Natural killer cell (primary cell): ENCODE data around the gene IL15. TPM values are rescaled to one million over a fixed set of nuclear protein-coding genes. Genes with fewer than 3 reads are reported as not detected.

ENCODE experiments used
- ATAC-seq, 3 donors: fragments of 150-1000 bp in 2 of 3; fragments of 200-7000 bp in 1 of 3; cut with Tn5 transposase; 1 replicate in 1 of 3; 2 replicates in 2 of 3; pipeline ENCODE4 v1.10.0; 2021; ENCODE audit warnings: mild to moderate bottlenecking in 2 of 3, moderate library complexity in 2 of 3
- DNase-seq, 2 donors: peaks; one replicate each; pipeline versions ENCODE4 v3.0.0 to v3.0.0-alpha.2; 2013 to 2021; ENCODE audit warnings: mixed read lengths in 1 of 2
- H3K27ac ChIP-seq: one replicate; pipeline ENCODE4 v1.5.1; 2013; ENCODE audit warnings: mild to moderate bottlenecking, low read length
- H3K27me3 ChIP-seq: one replicate; pipeline ENCODE4 v1.6.1; 2013; ENCODE audit warnings: low read length; ENCODE audit not compliant: control insufficient read depth, insufficient read depth
- H3K36me3 ChIP-seq: one replicate; pipeline ENCODE4 v1.6.1; 2013; ENCODE audit warnings: low read length; ENCODE audit not compliant: control insufficient read depth, insufficient read depth
- H3K4me1 ChIP-seq: one replicate; pipeline ENCODE4 v1.6.1; 2013; ENCODE audit warnings: low read length; ENCODE audit not compliant: control insufficient read depth, insufficient read depth
- H3K4me3 ChIP-seq: one replicate; pipeline ENCODE4 v1.5.1; 2013; ENCODE audit warnings: low read length
- H3K9me3 ChIP-seq: one replicate; pipeline ENCODE4 v1.6.1; 2013; ENCODE audit warnings: low read length; ENCODE audit not compliant: control insufficient read depth, insufficient read depth
- H3K27ac Mint-ChIP-seq, 2 donors: one replicate each; pipeline ENCODE4 v1.8.0; 2022; ENCODE audit warnings: mild to moderate bottlenecking in 2 of 2, mixed read lengths in 2 of 2, moderate library complexity in 1 of 2
- H3K27me3 Mint-ChIP-seq, 2 donors: one replicate each; pipeline ENCODE4 v1.8.0; 2022; ENCODE audit warnings: low read depth in 2 of 2, mixed read lengths in 2 of 2
- H3K36me3 Mint-ChIP-seq: one replicate; pipeline ENCODE4 v1.8.0; 2022; ENCODE audit warnings: mixed read lengths
- H3K4me1 Mint-ChIP-seq, 2 donors: one replicate each; pipeline ENCODE4 v1.8.0; 2022; ENCODE audit warnings: mixed read lengths in 2 of 2
- H3K4me3 Mint-ChIP-seq: one replicate; pipeline ENCODE4 v1.8.0; 2022; ENCODE audit warnings: mild to moderate bottlenecking, moderate library complexity, mixed read lengths
- H3K9me3 Mint-ChIP-seq, 2 donors: one replicate each; pipeline ENCODE4 v1.8.0; 2022; ENCODE audit warnings: mixed read lengths in 2 of 2
- CTCF ChIP-seq: fragments of 200-600 bp; IDR thresholded peaks from one replicate; pipeline ENCODE4 v1.8.0; 2022; ENCODE audit warnings: antibody characterized with exemption
- WGBS: methylation state at CpG from one replicate; pipeline ENCODE4 v1.1.7; 2013; ENCODE audit warnings: missing lambda C conversion rate; ENCODE audit not compliant: insufficient coverage; 5-methylcytosine and 5-hydroxymethylcytosine counted together
- intact Hi-C: fragments of 100-400 bp; cut with micrococcal nuclease; formaldehyde crosslinking; loops from one replicate; pipeline ENCODE4 v1.14.2; 2022
- total RNA-seq, 4 donors: library from RNA; stranded (reverse); fragments of 120-200 nt in 1 of 4; gene quantifications; one replicate each; pipeline versions ENCODE4 v1.2.3 to v1.2.4, GENCODE V29; 2013 to 2022

Gene IL15
- total RNA-seq, 3 donors from 2014 or later (not counting 1 experiment from before 2014, with no cell fraction given) = 6.0 to 8.1 (median 7.8) TPM

GRCh38 chr4:141657550-141658250, 21.3 kb downstream of the IL15 start:
- H3K27me3 ChIP-seq = no peaks in the 10 kb centered on the region
- H3K27ac ChIP-seq = no peak overlapping the region
- no peak for ATAC-seq
- no peak for DNase-seq
- Mint-ChIP-seq H3K27ac (no peak overlapping the region), H3K4me3 (no peak overlapping the region), H3K36me3 (no peaks in the 10 kb centered on the region), H3K9me3 (no peaks in the 10 kb centered on the region), H3K27me3 (no peaks in the 10 kb centered on the region), H3K4me1 (peaks cover 12 to 17% of the 10 kb centered on the region in 2 donors)
- intact Hi-C loops = no loop called here
- H3K36me3 ChIP-seq = no peaks in the 10 kb centered on the region
- no peaks in the 10 kb centered on the region for H3K9me3 ChIP-seq
- 98% methylated on average over 4 of the region's 5 CpGs for WGBS
- TF ChIP-seq CTCF = no peak
- peaks cover 3% of the 10 kb centered on the region for H3K4me1 ChIP-seq
- no peak overlapping the region for H3K4me3 ChIP-seq

DNA sequence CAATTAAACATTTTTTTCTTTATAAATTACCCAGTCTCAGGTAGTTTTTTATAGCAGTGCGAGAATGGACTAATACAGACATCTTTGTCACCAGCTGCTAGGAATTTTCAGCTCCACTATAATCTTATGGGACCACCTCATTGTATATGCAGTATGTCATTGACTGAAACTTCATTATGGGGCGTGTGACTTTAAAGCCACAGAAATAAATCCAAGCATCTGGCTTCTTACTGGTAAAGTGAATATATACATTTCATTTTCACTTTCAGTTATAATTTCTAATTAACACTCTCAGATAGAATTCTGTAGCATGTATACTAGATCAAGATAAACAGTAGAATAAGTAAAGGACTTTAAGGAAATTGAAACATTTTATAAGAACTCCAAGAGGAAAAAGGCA, 21.9 kb downstream of the IL15 start:
- WGBS = 62% methylated on average over 2 of the region's 2 CpGs
- Histone ChIP-seq H3K36me3 (no peaks in the 10 kb centered on the region), H3K9me3 (no peaks in the 10 kb centered on the region), H3K4me1 (peaks cover 3% of the 10 kb centered on the region), H3K4me3 (no peak overlapping the region), H3K27ac (no peak overlapping the region), H3K27me3 (no peaks in the 10 kb centered on the region)
- Mint-ChIP-seq H3K4me1 (peaks cover 12 to 17% of the 10 kb centered on the region in 2 donors), H3K27me3 (no peaks in the 10 kb centered on the region), H3K27ac (no peak overlapping the region), H3K9me3 (no peaks in the 10 kb centered on the region), H3K4me3 (no peak overlapping the region), H3K36me3 (no peaks in the 10 kb centered on the region)
- ATAC-seq (no peak), DNase-seq (no peak)
- TF ChIP-seq CTCF = no peak
- intact Hi-C loops = no loop called here

DNA sequence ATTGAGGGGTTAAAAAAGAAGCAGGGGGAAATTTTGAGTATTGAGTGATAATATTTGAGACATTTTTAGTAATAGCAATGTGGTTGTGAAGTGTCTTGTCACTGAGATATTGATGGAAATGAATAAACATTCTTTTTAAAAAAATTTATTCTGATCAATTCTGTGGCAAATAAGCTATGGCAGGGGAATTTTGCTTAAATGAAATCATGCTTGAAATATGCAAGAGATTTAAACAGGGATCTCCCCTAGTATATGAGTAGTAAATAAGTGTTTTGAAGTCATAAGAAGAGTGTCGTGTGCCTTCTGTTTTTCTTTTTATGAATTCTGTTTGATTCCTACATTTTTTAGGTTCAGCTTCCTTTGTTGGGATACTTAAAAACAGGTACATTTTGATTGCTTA, 23.2 kb downstream of the IL15 start:
- no peaks in the 10 kb centered on the region for H3K27me3 ChIP-seq
- H3K9me3 ChIP-seq = no peaks in the 10 kb centered on the region
- Mint-ChIP-seq H3K9me3 (no peaks in the 10 kb centered on the region), H3K4me1 (peaks cover 6 to 12% of the 10 kb centered on the region in 2 donors), H3K27ac (no peak overlapping the region), H3K36me3 (no peaks in the 10 kb centered on the region), H3K27me3 (no peaks in the 10 kb centered on the region), H3K4me3 (no peak overlapping the region)
- DNase-seq (no peak), ATAC-seq (no peak)
- WGBS = 100% methylated on average over 1 of the region's 1 CpG
- TF ChIP-seq CTCF = no peak
- intact Hi-C loops = no loop called here
- H3K4me3 ChIP-seq = no peak overlapping the region
- H3K27ac ChIP-seq = no peak overlapping the region
- H3K36me3 ChIP-seq = no peaks in the 10 kb centered on the region
- H3K4me1 ChIP-seq = peaks cover 3% of the 10 kb centered on the region

GRCh38 chr4:141660880-141661279, 24.5 kb downstream of the IL15 start:
- Histone ChIP-seq H3K27ac (no peak overlapping the region), H3K9me3 (no peaks in the 10 kb centered on the region), H3K4me1 (peaks cover 3% of the 10 kb centered on the region), H3K4me3 (no peak overlapping the region), H3K27me3 (no peaks in the 10 kb centered on the region), H3K36me3 (no peaks in the 10 kb centered on the region)
- TF ChIP-seq CTCF = no peak
- H3K36me3 Mint-ChIP-seq = no peaks in the 10 kb centered on the region
- H3K9me3 Mint-ChIP-seq = no peaks in the 10 kb centered on the region
- H3K4me1 Mint-ChIP-seq = peaks cover 6 to 12% of the 10 kb centered on the region in 2 donors
- H3K27me3 Mint-ChIP-seq = no peaks in the 10 kb centered on the region
- WGBS = 31% methylated on average over 1 of the region's 1 CpG
- DNase-seq (no peak), ATAC-seq (no peak)
- H3K27ac Mint-ChIP-seq = no peak overlapping the region
- intact Hi-C loops = no loop called here
- H3K4me3 Mint-ChIP-seq = no peak overlapping the region
